Gastrocnemius medialis (tissue), 4 donors: ENCODE measurements around the gene TRAPPC11.

ENCODE experiments used
- CTCF ChIP-seq, 5 experiments: fragments of 450-650 bp in 3 of 5; fragments of 200-600 bp in 2 of 5; sonication (generic) in 2 of 5; IDR thresholded peaks in 4 of 5; conservative IDR thresholded peaks in 1 of 5; 1 replicate in 4 of 5; 2 replicates in 1 of 5; pipeline ENCODE4 v1.5.1; 2016 to 2019; ENCODE audit warnings: antibody characterized with exemption in 5 of 5, mild to moderate bottlenecking in 3 of 5, moderate library complexity in 3 of 5
- POLR2A ChIP-seq, 2 donors: fragments of 450-650 bp; IDR thresholded peaks; one replicate each; pipeline ENCODE4 v1.6.1; 2017; ENCODE audit warnings: antibody characterized with exemption in 2 of 2, mild to moderate bottlenecking in 2 of 2, moderate library complexity in 2 of 2

DNA sequence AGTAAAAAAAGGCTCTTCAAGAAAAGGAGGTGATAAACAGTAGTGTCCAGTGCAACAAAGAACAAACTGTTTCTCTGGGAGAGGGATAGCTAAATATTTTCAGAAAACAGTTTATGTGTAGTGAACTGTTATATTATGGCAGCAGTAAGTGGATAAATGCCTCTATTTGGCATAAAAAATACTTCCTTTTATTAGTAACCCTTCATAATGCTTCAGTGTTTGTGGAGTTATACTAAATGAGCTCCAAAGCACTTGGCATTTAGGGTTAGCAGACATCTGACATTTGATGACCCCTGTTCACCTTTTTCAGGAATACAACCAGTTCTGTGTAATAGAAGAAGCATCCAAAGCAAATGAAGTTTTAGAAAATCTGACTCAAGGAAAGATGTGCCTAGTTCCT is 31.9 kb downstream of the TRAPPC11 start:
- TF ChIP-seq CTCF (IDR thresholded peaks at IDR 0.05 in 4 of 5, conservative IDR thresholded peaks at IDR 0.05 in 1 of 5) = no peak
- TF ChIP-seq POLR2A (IDR thresholded peaks at IDR 0.05) = no peak
